GM19467 (cell line): ENCODE results near the gene HMX2.

Source experiments
- ATAC-seq: cut with Tn5 transposase; IDR thresholded peaks from one replicate; pipeline ENCODE4 v1.9.1; 2021; ENCODE audit warnings: mild to moderate bottlenecking, moderate library complexity; ENCODE audit not compliant: unreplicated experiment

Gene HMX2, protein sequence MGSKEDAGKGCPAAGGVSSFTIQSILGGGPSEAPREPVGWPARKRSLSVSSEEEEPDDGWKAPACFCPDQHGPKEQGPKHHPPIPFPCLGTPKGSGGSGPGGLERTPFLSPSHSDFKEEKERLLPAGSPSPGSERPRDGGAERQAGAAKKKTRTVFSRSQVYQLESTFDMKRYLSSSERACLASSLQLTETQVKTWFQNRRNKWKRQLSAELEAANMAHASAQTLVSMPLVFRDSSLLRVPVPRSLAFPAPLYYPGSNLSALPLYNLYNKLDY

DNA sequence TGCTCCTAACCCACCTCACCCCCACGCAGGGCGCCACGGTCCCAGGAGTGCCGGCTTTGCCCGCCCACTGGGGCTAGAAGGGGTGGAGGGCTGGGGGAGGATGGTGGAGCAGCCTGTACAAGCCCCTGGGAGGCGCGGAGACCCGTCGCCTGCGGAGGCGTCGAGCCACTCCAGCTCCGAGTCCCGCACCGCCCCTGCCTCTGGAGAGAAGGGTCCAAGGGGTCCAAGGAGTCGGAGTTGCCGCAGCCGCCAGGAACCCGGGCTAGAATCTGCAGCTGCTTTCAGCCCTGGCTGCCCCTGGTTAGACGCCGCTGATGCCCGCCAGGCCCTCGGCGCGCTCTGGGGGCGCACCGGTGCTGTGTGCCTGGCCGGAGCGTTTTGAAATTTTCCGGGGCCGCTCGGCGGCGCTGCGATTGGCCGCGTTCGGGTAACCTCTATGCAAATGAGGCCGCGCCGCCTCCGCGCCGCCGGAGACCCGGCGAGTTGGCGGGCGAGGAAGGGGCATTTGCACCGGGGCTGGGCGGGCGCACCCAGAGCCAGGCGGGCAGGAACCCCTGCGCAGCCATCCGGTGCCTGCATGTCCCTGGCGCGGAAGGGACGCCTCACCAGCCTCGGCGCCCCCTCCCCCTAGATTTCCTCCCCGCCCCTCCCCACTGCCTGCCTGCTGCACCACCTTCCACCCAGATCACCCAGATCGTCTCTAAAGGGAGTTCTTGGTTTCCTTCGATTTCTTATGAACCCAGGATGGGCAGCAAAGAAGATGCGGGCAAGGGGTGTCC, at the start of gene HMX2:
Gene HMX2 (plus strand): TSS at position 502 of the 779 bp plus-strand sequence. CDS start 243 bp downstream, at position 745.
- ATAC-seq = no peak

GRCh38 chr10:123100030-123100762, 47.7 kb upstream of the HMX2 start:
- no peak for ATAC-seq

GRCh38 chr10:123101872-123102271, 46.1 kb upstream of the HMX2 start:
- no peak for ATAC-seq

DNA sequence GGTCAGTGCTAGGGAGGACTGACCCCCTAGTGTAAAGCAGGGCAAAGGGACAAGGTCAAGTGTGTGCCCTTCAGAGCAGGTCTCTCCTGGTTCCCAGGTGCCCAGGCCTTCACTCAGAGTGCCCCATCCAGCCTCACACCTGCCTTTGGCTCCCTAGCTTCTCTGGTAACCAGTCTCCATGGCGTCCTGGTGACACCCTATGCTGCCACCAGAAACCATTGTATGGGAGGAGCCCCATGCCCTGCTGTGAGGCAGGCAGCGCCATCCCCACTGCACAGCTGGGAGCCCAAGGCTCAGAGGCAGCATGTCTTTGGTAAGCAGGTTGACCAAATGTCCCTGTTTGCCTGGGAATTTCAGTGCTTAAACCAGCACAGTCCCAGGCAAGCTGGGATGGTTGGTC, 45.3 kb upstream of the HMX2 start:
- no peak for ATAC-seq

- no peak for ATAC-seq
Measured at GRCh38 chr10:123103944-123104343, 44.0 kb upstream of the HMX2 start.

DNA sequence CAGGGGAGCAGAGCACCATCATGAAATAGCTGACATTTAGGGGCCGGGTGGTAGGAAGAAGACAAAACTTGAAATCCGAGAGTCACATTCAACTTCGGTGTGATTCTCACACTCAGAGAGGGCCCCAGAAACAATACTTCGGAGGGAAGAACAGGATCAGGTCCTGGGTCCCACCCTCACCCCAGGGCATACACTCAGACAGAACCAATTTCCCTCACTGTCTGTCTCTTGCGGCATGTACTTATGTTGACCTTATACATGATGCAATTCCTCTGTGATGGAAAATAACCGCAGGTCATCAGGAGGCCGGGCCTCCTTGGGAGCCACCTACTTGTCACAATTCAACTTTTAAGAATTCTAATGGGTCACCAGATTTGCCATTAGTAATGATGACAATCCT, 38.5 kb upstream of the HMX2 start:
- no peak for ATAC-seq

GRCh38 chr10:123117644-123118417, 30.1 kb upstream of the HMX2 start:
- ATAC-seq = no peak

DNA sequence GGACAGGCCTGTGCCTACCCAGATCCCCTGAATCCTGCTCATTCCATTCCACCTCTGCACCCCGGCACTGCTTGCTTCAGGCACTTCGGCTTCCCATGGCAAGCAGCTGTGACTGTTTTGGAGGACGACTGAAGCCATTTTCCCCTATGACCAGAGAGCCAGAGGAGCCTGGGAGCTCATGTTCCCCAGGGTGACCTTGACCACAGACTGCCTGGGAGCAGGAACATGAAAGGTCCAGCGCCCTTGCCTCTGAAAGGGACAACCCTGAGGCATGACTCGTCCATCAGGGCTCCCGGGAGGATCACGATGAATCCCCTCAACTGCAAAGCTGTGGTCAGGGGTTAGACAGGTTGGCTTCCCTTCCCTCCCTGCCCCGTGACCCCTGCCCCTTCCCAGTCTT, 28.9 kb upstream of the HMX2 start:
- ATAC-seq = no peak

DNA sequence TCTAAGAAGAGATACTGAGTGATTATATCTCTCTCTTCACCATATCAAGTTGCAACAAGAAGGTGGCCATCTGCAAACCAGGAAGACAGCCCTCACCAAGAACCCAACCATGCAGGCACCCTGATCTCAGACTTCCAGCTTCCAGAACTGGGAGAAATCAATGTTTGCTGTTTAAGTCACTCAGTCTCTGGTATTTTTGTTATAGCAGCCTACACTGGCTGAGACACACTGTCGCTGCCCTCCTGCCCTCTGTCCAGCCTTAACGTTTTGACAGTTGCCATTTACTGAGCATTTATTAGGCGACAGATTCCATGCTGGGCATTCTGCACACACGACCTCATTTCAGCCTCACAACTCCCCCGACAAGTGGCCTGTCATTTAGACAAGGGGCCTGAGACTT, 21.7 kb upstream of the HMX2 start:
- no peak for ATAC-seq

- no peak for ATAC-seq
Measured at GRCh38 chr10:123129618-123130271, 18.2 kb upstream of the HMX2 start.

- no peak for ATAC-seq
Measured at GRCh38 chr10:123132576-123133477, 15.1 kb upstream of the HMX2 start.

DNA sequence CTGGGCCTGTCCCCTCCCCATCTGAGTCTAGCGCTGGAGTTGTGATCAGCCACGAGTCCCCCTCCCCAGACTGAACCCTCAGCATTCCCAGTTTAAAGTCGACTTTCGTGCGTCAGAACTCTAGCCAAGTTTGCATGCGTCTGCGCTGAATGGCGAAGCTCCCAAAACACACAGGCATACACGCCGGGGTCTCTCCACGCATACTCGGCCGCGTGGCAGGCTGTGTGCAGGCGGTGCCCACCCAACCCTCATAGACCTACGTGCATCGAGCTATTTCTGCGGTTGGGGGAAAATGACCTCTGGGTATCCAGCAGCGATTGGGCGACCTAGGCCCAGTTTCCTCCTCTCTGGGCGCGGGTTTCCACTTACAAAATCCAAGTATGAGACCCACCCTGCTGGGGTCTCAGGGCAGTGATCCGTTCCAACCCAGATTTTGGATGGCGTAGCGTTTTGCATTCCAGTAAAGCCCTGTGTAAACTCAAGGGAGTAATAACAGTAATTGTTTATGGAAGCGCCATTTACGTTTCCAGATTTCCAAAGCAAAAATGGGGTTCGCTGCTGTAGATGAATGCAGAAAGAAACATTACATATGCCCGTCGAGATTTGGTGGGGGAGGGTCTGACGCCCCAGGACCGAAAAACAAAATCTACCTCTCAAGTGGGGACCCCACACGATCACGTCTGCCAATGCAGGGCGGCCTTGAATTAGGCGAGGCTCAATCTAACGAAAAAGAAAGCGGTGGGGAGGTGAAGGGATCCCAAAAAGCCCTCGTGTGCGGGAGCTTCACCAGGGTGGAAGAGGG, 14.2 kb upstream of the HMX2 start:
- ATAC-seq = no peak

GRCh38 chr10:123134343-123134914, 13.5 kb upstream of the HMX2 start:
- no peak for ATAC-seq

- ATAC-seq = no peak
Measured at GRCh38 chr10:123134915-123135414, 13.0 kb upstream of the HMX2 start.

GRCh38 chr10:123135415-123136141, 12.4 kb upstream of the HMX2 start, which contains the start of gene HMX3:
HMX3 (plus strand) TSS chr10:123135970; CDS start chr10:123136051, 81 bp downstream.
- no peak for ATAC-seq

DNA sequence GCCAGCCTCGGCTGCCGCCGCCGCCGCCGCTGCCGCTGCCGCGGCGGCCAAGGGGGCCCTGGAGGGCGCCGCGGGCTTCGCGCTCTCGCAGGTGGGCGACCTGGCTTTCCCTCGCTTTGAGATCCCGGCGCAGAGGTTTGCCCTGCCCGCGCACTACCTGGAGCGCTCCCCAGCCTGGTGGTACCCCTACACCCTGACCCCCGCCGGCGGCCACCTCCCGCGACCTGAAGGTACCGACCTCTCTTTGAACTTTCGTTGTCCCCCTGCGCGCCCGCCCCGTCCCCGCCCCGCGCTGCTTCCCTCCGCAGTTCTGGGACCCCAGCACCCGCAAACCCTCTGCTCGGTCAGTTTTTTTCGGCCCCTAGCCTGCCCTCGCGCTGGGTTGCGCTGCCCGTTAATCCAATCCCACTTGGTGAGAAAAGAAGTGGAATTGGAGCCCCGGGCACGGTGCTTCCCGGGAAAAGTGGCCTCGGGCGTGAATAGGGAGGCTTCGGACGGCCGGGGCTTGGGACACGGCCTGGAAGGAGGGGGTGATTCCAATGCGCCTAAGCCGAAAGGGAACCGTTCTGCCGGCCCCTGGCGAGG, 11.6 kb upstream of the HMX2 start:
- no peak for ATAC-seq
